Endometrial microvascular endothelial cells (primary cell): ENCODE results near the gene DBF4. TPM values are rescaled to one million over a fixed set of nuclear protein-coding genes. Genes with fewer than 3 reads are reported as not detected.
"Not testable (repeated sequence)": the region's sequence is repeated elsewhere in the genome, so short reads cannot be mapped to it uniquely, and the experiment has no call there.

Source experiments
- in situ Hi-C: cut with HindIII; loops from 2 replicates; pipeline ENCODE4 v1.10.0; 2017; ENCODE audit warnings: low sequenced_read_pairs, low pct_unique_long_range_greater_than_20kb; ENCODE audit errors: inconsistent ontology term
- total RNA-seq: library from RNA; depleted of rRNA; stranded (reverse); fragments of >200 nt; gene quantifications from one replicate; pipeline ENCODE4 v1.2.3, GENCODE V29; 2015; ENCODE audit errors: inconsistent ontology term

Gene DBF4, protein sequence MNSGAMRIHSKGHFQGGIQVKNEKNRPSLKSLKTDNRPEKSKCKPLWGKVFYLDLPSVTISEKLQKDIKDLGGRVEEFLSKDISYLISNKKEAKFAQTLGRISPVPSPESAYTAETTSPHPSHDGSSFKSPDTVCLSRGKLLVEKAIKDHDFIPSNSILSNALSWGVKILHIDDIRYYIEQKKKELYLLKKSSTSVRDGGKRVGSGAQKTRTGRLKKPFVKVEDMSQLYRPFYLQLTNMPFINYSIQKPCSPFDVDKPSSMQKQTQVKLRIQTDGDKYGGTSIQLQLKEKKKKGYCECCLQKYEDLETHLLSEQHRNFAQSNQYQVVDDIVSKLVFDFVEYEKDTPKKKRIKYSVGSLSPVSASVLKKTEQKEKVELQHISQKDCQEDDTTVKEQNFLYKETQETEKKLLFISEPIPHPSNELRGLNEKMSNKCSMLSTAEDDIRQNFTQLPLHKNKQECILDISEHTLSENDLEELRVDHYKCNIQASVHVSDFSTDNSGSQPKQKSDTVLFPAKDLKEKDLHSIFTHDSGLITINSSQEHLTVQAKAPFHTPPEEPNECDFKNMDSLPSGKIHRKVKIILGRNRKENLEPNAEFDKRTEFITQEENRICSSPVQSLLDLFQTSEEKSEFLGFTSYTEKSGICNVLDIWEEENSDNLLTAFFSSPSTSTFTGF
- total RNA-seq = 40.5 TPM

DNA sequence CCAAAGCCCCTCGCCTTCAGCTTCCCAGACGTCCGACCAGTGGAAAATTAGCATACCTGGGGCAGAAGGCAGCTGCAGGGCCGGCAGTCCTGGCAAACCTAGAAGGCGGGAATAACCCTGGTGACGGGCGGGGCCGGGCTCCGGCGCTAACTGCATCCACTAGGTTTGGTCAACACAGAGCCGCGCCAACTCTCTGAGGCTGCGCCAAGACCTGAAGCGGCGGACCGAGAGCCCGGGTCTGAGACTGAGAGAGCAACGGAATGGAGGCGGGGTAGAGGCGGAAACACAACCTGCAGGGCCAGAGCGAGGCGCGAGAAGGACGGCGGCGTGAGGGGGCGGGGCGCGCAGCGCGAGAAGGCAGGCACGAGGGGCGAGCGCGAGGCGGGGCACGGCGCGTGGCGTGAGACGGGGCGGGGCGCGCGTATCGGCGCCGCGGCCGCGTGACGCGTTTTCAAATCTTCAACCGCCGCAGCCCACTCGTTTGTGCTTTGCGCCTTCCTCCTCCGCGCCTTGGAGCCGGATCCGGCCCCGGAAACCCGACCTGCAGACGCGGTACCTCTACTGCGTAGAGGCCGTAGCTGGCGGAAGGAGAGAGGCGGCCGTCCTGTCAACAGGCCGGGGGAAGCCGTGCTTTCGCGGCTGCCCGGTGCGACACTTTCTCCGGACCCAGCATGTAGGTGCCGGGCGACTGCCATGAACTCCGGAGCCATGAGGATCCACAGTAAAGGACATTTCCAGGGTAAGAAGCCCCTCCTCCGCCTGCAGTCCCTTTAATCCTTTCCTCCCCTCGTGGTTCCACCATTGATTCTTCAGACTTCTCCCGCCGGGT is at the start of gene DBF4, which contains the start of gene SLC25A40:
DBF4 (plus strand) TSS at position 454 of the 829 bp plus-strand sequence; CDS start at position 694, 240 bp downstream.
SLC25A40 (minus strand) TSS at position 321 of the 829 bp plus-strand sequence. CDS start 17,633 bp downstream, outside the sequence.
- in situ Hi-C loops = no loop called here

- in situ Hi-C loops = not testable (repeated sequence)
Measured at GRCh38 chr7:87828383-87828782, 47.9 kb upstream of the DBF4 start.

GRCh38 chr7:87831097-87831496 is 45.2 kb upstream of the DBF4 start:
- in situ Hi-C loops = no loop called here

GRCh38 chr7:87833130-87833529 is 43.2 kb upstream of the DBF4 start:
- in situ Hi-C loops = no loop called here

DNA sequence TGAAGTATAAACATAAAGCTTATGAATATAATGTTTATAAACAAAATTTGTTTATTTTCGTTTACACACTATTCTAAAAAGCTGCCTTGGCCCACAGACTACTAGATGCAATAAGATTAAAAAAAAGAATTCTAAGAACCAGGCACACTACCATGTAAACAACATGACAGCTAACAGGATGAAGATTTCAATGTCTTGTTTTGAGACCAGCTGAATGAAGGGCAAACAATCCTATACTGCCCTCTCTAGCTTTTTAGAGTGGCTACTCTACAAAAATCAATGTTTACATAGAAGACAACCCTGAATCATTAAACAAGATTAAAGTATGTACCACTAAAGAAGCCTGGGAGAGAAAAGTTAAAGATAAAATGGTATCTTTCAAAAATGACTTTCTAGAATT is 38.7 kb upstream of the DBF4 start:
- in situ Hi-C loops = no loop called here

DNA sequence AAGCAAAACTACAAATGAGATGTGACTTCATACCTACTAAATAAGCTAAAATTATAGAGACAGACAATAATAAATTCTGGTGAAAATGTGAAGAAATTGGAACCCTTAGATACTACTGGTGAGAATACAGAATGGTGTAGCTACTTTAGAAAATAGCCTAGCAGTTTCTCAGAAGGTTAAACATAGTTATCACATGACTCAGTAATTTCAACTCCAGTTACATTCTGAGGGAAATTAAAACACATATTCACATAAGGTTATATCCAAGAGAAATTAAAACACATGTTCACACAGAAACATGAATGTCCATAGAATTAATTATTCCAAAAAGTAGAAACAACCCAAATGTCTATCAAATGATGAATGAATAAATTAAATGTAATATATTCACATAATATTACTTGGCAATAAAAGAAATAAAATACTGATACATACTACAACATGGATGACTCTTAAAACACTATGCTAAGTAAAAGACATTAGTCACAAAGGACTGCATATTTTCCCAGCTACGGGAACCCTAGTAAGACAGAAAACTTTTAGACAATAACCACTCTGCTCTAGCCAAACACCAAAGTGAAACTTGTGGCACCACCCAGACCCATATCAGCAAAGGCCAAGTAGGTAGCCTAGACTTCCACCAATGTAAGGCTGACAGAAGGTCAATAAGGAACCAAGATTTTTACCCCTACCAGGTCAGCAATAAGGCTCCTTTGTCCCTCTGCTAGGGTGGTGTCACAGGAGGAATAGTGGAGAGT is 25.3 kb upstream of the DBF4 start:
- in situ Hi-C loops = no loop called here

GRCh38 chr7:87852306-87852705 is 24.0 kb upstream of the DBF4 start:
- in situ Hi-C loops = no loop called here

DNA sequence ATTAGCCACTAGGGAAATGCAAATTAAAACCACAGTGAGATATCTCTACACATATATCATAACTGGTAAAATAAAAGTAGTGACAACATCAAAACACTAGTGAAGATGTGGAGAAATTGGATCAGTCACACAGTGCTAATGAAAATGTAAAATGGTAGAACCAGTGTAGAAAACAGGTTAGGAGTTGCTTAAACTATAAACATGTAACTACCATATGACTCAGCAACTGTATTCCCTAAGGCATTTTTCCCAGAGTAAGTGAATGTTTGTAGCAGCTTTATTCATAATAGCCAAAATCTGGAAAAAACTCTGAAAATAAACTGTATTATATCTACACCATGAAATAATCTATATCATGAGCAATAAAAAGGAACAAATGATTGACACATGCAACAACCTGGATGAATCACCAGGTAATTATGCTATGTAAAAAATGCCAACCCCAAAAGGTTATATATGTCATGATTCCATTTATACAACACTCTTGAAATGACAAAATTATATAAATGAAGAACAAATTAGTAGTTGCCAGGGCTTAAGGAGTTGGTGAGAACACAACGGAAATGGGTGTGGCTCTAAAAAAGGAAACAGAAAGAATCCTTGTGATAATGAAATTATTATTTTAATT is 22.9 kb upstream of the DBF4 start:
- in situ Hi-C loops = no loop called here

GRCh38 chr7:87858417-87859100 is 17.7 kb upstream of the DBF4 start:
- in situ Hi-C loops = no loop called here

GRCh38 chr7:87866089-87866488 is 10.2 kb upstream of the DBF4 start:
- in situ Hi-C loops = no loop called here

- in situ Hi-C loops = not testable (repeated sequence)
Measured at GRCh38 chr7:87866533-87866932, 9.8 kb upstream of the DBF4 start.

DNA sequence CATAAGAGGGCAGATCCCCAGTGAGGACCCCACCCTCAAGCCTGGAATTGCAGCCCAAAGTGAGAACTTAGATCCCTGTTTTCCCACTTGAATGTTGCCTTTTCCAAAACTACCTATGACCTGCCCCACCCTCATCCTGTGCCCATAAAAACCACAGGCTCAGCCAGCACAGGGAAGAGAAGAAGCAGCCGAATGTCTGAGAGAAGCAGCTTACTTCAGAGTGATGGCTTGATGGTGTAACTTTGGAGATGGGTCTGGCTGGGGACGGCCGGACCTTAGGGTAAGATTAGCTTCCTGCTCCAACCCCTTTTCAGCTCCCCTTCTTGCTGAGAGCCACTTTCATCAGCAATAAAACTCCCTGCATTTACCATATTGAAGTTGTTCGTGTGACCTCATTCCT is 5.8 kb upstream of the DBF4 start:
- in situ Hi-C loops = no loop called here

DNA sequence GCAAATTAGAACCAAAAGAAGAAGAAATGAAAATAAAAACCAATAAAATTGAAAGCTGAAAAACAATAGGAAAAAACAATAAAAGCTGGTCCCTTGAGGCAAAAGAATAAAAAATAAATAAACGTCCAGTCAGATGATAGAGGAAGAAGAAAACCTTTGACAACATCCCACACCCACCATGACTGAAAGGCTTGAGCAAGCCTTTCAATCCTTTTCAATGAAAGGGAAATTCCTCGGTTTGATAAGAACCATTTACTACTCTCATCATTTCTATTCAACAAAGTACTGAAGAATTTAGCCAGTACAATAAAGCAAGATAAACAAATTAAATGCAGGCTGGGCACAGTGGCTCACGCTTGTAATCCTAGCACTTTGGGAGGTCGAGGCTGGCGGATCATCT is 3.9 kb upstream of the DBF4 start:
- in situ Hi-C loops = no loop called here

DNA sequence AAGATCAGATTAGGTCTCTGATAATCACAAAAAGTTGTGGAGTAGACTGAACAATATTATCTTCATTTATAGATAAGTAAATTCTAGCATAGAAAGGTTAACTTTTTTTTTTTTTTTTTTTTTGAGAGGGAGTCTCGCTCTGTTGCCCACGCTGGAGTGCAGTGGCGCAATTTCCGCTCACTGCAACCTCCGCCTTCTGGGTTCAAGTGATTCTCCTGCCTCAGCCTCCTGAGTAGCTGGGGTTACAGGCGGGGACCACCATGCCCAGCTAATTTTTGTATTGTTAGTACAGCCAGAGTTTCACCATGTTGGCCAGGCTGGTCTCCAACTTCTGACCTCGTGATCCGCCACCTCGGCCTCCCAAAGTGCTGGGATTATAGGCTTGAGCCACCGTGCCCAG is 3.0 kb upstream of the DBF4 start:
- in situ Hi-C loops = not testable (repeated sequence)

DNA sequence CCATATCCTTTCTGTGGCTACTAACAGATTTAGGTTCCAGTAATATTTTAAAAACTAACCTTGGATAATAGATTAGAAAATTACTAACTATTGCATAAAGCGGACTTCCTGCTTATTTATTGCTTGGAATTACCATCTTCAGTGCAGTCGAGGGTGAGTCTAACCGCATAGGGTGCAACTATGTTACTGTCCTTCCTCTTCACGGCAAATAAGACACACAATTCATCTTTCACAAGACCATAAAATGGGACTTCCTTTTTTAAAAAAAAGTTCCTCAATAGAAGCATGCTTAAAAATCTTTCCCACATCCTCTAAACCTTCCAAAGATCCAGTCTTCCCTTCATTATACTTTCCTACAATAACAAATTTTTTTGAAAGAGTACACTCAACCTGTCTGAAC is 2.2 kb upstream of the DBF4 start:
- in situ Hi-C loops = no loop called here

- in situ Hi-C loops = no loop called here
Measured at GRCh38 chr7:87875151-87876039, 898 bp upstream of the DBF4 start.

DNA sequence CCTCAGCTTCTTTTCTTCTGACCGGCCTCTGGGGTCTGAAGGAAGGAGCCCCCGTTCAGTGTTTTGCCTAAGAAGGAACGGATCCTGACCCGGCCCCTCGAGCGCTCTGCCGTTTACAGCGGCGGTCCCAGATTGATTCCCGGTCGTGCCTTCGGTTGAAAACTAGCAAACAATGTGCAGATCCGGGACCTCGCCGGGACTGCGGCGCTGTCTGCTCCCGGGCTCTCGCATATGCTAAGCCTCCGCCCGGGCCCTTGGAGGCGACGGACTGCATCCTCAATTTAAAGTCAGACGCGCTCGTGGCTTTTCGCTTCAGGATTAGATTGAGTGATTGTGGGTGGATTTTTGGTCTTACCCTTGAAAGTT is 559 bp downstream of the DBF4 start:
- in situ Hi-C loops = no loop called here
